Measurements from ENCODE around the gene HLF.

DNA sequence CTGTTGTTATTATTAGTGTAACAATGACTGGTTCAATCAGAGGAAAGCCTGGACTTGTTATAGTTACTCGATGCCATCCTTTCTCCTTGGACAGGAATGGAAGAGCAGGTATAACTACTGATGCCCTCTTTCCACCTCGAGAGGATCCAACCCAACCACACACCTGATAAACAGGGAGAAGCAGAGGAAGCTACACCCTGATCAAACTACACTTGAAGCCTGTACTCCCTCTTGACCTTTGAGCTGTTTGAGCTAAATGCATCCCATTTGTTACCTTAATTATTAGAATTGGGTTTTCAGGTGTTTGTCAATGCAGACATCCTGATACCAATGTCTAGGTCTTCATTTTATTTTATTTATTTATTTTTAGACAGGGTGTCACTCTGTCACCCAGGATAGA is 23.7 kb upstream of the HLF start:
- TF ChIP-seq, protein P1, sequence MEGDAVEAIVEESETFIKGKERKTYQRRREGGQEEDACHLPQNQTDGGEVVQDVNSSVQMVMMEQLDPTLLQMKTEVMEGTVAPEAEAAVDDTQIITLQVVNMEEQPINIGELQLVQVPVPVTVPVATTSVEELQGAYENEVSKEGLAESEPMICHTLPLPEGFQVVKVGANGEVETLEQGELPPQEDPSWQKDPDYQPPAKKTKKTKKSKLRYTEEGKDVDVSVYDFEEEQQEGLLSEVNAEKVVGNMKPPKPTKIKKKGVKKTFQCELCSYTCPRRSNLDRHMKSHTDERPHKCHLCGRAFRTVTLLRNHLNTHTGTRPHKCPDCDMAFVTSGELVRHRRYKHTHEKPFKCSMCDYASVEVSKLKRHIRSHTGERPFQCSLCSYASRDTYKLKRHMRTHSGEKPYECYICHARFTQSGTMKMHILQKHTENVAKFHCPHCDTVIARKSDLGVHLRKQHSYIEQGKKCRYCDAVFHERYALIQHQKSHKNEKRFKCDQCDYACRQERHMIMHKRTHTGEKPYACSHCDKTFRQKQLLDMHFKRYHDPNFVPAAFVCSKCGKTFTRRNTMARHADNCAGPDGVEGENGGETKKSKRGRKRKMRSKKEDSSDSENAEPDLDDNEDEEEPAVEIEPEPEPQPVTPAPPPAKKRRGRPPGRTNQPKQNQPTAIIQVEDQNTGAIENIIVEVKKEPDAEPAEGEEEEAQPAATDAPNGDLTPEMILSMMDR (IDR thresholded peaks at IDR 0.05; ENCODE audit: insufficient read depth, low read length), result no peak
- no peak for TF ChIP-seq SPI1 (IDR thresholded peaks at IDR 0.05; ENCODE audit: borderline replicate concordance, low read depth)
